Effector CD4-positive, alpha-beta T cell (primary cell): ENCODE measurements around the gene ULK4.
"Not testable (repeated sequence)": the region's sequence is repeated elsewhere in the genome, so short reads cannot be mapped to it uniquely, and the experiment has no call there.

ENCODE experiments used
- DNase-seq: peaks from one replicate; pipeline ENCODE4 v3.0.0-alpha.2; 2020

ULK4 gene

DNA sequence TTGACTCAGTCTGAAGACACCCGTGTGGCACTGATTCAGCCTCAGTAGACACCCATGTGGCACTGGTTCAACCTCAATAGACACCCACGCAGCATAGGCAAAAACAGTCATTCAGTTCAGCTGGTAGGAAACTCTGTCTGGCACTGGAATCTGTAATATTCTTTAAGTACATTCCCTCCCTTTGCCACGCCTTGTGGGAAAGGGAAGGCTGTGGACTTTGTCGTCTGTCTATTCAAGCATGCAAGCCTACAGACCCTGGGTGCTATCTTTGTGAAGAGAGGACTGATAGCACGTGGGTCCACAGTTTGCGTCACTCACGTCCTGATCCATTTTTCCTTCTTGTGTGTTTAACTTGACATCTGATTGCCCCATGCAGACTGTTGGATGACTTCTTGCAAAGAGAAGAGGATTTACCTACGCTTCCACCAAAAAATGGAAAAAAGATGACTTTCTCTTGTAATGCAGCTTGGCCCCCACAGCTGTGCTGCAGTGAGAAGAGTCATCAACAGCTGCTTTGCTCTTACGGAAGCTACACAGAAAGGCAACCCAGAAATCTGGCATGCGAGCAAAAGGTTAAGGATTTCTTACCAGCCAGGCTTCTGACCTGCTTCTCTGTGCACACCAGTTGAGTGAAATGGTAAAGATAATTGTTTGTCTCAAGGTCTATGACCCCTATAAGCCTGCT, 278.1 kb downstream of the ULK4 start:
- DNase-seq = no peak

DNA sequence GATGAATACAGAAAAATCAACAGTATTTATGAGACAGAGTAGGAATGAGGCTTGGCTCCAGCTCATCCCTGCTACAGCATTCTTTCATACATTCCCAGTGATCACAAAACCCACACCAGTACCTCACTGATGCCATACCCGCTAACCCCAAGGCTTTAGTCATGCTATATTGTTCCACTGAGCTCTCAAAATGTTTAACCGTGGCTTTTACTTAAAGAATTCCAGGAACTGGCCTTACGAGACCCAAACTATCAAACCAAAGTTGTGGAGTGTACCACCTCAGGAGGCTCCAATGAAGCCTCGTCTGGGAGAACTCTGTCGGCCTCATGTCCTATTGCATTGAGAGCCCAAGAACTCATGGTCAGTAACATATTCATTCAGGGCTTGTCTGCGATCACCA, 278.9 kb downstream of the ULK4 start:
- DNase-seq = no peak

DNA sequence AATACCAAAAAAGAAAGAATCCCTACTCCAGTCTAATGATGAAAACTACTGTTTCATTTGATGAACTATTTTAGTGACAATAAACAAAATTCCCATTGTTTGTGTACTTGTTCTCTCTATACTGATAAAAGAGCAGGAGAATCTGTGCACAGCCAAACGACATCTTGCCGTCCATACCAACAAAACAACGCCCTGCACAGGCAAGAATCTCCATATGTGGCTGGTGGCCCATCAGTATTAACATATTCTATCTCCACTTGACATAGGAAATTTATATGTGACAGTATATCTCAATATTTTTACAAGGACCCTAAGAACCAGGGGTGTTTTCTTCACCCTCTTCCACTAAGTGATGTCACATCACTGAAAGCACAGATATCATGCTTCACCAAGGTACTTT, 279.5 kb downstream of the ULK4 start:
- DNase-seq = no peak

DNA sequence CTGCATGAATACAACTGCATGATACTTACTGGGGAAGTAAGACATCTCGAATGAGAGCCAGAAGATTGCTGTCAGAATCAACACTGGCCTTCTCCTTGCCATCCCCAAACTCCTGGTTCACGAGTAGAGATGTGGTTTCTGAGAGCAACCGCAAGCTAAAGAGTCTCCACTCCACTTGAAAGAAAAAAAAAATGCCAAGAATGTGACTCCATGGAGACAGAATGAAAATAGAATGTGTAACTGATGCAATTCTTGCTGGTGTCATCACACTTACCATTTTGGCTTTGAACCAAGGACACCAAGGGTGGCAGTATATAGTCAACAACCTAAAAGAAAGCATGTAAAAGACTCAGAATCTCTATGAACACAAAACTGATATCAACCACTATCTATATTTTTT, 280.4 kb downstream of the ULK4 start:
- no peak for DNase-seq

DNA sequence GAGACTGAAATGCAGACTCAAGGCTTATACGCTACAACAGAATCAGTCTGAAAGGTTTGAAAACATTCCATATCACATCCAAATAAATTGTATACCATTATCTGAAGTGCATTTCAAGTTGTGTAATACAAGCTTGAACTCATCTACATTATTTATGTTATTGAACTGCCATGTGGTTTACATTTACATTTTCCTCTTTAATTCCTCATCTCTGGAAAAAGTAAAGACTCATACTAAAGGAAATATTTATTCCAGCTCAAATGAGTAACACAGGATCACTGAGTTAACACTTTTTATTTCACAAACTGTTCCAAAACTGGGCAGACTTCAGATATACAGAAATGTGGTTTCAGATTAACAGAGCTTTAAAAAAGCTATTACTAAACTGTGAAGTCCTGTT, 282.5 kb downstream of the ULK4 start:
- DNase-seq = no peak

DNA sequence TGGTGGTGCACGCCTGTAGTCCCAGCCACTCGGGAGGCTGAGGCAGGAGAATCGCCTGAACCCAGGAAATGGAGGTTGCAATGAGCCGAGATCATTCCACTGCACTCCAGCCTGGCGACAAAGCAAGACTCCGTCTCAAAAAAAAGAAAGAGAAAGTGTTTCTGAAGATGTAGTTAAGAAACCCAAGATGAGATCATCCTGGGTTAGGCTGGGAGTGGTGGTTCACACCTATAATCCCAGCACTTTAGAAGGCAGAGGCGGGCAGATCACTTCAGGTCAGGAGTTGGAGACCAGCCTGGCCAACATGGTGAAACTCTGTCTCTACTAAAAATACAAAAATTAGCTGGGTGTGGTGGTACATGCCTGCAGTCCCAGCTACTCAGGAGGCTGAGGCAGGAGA, 286.8 kb downstream of the ULK4 start:
- not testable (repeated sequence) for DNase-seq

DNA sequence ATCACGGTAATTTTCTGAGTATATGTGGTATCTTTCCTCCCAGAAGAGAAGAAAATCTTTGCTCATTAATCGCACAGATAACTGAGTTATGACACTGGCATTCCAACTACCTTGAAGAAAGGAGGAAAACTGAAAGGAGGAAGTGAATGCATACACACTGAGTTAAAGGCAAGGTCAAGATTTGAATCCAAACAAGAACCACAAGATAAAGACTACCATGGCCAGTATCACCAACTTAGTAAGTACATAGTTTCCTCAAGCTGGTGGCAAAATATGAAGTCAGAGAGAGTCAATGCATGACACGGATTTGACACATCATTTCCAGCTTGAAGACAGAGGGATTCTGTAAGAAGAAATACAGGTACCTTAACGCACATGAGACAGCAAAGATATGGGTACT, 287.5 kb downstream of the ULK4 start:
- DNase-seq = no peak

DNA sequence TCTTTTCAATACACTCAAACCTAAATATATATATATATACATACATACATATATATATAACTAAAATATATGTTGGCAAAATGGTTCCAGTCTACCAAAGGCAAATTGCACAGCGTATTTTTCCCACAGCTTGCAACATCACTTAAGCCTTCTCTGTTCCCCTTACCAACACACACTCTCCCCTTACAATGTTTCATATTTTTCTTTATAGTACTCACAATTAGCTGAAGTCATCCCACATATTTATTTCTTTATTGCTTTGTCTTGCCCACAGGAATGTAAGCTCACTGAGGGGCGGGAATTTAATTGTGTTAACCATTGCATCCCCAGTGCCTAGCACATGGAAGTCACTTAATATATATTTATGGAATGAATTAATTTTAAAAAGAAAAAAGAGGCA, 288.3 kb downstream of the ULK4 start:
- DNase-seq = no peak

DNA sequence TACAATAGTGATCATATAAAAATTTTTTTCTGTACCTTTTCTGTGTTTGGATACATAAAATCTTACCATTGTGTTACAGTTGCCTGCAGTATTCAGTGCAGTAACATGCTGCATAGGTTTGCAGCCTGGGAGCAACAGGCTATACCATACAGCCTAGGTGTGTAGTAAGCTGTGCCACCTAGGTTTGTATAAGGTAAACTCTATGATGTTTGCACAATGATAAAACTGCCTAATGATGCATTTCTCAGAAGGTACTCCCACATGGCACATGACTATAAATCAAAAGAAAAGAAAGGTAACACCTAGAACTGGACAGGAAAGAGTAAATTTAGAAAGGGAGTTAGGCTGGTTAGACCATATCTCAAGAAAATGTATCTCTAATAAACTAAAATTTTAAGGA, 293.5 kb downstream of the ULK4 start:
- DNase-seq = no peak

DNA sequence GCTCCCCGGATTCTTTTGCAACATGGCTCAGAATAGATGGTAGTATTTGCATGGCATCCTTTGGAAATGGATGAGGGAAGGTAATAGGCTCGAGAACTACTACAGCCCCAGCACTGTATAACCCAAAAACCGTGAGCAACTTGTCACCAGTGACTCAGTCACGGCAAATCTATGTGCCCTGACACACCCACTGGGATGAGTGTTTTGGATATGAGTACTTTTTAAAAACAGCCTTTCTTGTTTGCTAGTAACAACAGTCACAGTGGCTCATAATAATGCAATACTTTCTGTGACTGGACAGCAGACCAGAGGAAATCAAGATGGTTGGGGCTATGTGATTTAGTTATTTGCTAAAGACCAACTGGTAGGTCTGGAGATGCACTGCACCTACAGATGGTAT, 299.6 kb downstream of the ULK4 start:
- no peak for DNase-seq

DNA sequence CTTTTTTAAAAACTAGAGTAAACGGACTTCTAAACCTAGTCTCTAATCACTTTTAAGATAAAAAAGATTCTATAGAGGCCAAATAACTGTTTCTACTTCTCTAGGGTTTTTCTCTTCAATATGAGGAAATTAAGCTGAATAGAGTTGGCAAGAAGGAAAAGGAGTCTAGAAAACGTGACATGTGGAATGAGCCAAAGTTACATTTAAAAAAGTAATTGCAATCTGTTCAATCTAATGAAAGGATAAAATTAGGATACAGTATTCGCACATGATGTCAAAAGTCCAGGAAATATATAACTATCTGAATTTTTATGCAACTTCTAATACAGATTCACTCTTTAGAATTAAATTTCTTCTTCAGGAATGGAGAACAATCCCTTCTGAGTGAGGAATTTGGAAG, 300.1 kb downstream of the ULK4 start:
- DNase-seq = no peak

DNA sequence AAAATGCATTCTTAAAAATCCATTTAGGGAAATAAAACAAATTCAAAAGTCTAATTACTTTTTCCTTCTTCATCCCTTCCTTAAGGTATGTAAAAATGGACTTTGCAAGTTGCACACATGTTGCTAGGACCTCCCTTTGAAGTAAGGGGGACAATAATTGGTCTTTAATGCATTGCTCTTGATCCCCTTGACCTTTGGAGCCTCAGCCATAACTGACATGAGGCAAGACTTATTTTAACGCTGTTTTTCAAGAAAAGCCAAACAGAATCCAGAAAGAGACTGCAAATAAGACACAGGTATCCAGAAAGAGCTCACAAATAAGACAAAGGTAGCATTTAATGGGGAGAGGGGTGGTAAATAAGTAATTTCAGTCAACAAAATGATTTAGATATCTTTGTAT, 301.4 kb downstream of the ULK4 start:
- no peak for DNase-seq

DNA sequence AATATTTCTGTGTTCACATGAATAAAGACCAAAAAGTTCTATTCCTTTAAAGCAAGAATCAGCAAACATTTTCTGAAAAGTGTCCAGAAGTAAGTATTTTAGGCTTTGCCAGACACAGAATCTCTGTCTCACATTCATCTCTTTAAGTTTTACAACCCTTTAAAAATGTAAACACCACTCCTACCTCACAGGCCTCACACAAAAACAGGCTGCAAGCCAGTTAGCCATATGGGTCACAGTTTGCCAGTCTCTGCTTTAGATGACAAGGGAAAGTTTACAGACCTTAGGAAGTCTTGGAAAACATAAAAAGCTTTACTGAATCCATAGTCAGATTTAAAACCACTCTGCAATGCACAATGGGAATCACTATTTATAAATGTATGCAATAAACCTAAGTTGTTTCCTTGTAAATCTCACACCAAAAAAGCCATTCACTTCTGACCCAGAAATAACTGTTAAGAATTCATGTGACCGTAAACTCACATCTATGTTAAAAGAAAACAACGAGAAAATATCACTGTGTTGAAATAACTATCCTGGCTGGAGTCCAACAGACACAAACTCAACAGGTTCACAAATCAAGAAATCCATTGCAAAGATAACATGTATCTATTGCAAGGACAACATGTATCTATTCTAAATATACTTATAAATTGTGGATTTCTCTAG, 308.2 kb downstream of the ULK4 start:
- no peak for DNase-seq

DNA sequence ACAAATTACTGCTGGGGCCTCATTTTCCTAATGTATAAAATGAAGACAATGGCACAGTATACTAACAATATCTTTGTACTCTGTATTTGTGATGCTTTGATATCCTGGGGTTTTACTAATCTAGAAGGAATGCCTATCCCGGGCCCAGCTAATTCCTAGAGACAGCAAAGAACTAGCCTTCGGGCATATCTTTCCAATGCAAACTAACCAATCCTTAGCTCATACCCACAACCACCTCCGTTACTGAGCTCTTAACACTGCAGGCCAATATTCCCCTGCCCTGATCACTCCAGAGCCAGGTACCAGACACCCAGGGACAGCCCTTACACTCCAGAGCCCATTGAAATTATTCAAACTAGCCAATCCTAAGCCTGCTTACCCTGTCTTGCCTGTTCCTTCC, 309.0 kb downstream of the ULK4 start:
- no peak for DNase-seq

DNA sequence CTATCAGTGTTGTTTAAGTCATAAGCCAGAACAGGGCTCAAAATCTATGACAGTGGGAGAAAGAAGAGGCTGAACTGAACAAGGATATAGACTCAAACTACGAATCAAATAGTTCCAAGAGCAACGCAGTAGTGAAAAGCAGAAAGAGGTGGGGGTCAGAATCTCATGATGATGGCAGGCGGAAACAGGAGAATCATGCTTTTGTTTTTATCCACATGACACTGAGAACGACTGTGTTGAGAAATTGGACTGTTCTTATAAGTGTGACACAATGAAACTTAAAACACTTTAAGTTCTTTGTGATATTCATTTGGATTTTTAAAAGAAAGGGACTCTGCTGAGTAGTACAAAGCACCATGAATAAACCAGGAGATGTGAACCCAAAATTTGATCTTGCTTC, 309.4 kb downstream of the ULK4 start:
- no peak for DNase-seq

DNA sequence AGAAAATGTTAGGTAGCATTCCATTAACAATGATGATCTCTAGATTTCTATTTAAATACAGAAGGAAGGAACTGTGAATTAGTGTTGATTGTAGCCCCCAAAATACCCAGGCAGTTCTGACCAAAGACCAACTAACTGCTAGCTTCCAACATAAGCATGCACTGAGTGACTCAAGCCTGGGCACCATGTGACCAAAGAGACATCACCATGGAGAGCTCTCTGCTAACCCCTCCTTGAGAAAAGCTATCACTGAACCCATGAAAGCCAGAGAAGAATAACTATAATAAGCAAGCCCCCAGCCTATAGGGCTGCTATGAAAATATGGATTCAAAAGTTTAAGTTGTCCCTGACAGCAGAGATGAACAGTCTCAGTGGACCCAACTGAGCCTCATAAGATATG, 310.2 kb downstream of the ULK4 start:
- no peak for DNase-seq

DNA sequence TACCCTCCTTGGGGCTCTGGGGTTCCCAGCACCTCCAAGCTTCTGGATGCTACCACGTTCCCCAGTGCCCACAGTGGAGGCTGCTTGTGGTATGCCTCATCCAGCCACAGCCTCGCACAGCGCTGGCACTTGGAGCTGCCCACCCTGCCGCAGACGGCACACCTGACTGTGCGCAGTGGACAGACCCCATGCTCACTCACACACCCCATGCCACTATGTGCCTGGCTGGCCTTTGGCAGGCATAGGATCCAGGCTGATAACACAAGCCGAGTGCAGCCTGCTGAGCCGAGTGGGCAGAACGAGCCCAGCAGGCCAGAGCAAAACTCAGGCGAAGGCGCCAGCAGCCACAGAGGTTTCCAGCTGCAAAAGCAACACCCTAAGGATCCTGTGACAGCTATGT, 311.5 kb downstream of the ULK4 start:
- DNase-seq = no peak

DNA sequence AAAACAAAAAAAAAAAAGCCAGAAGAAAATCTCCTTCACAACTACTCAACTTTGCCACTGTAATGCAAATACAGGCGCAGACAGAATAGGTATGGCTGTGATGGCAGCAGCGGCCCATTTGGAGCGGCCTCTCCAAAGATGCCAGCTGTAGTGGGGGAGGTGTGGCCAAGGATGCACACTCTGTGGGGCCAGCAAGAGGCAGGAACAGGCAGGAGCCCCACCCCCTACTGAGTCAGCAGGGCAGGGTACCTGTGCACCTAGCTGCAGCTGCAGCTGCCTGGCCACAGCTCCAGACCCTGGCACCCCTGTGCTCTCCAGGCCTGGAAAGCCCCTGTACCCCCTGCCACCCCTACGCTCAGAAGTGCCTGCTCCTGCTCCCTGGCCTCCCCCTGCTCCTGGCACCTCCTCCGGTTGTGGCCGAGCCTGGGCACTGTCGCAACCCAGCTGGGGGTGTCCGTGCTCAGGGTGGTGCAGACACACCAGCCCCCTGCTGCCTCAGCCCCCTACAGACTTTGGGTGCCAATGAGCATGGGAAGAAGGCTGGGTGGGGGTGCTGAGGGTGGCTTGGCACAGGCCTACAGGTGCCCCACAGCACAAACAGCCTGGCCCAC, 312.7 kb downstream of the ULK4 start:
- no peak for DNase-seq

DNA sequence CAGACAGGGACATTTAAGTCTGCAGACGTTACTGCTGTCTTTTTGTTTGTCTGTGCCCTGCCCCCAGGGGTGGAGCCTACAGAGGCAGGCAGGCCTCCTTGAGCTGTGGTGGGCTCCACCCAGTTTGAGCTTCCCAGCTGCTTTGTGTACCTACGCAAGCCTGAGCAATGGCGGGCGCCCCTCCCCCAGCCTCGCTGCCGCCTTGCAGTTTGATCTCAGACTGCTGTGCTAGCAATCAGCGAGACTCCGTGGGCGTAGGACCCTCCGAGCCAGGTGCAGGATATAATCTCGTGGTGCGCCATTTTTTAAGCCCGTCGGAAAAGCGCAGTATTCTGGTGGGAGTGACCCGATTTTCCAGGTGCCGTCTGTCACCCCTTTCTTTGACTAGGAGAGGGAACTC, 314.2 kb downstream of the ULK4 start:
- DNase-seq = not testable (repeated sequence)

DNA sequence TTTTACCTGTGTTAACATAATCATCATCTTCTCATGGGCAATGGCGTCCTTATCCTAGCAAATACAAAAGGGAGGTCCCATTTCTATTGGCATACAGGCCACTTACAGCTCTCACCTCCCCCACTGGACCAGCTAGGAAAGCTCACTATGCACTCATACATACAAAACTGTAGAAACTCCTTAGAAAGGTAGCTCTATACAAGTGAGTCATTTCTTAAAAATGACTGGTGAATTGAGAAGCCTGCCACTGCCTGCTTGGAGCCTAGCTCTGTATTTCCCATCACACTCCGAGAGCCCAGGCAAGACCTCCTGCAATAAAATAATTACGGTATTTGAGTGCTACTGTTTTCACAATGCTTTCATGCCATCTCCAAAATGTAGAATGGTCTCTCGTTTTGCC, 321.8 kb downstream of the ULK4 start:
- no peak for DNase-seq

DNA sequence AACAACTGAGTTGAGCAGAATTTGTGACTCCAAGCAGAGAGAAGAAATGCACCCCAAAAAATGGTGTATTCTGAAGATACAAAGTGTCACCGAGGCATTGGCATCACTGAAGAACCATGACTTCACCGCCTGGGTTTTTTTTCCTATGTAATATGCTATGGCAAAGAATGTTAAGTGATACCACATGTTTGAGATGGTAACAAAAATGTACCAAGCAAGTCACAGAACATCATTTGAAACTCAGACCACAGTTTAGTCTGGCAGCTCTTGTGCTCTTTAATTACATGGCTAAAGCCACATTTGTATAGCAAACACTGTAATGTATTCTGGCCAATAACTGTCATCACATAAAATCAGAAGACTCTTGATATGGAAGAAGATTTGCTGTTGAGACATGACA, 323.5 kb downstream of the ULK4 start:
- DNase-seq = no peak

DNA sequence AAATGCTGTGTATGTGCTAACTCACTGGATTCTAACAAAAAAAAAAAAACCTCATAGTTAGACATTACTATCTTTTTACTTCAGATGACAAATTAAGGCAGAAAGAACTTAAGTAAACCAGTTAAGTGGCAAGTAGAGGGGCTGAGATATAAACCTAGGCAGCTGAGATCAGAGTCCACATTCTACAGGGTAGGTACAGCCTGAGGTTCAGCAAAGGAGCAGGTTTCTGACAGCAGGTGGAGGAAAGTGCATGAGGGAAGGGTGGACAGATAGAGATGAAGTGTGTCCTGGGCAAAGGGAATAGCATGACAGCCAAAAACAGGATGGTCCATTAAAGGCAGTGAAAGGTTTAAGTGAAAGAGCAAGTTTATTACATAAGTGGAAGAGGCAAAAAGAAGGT, 329.2 kb downstream of the ULK4 start:
- no peak for DNase-seq

DNA sequence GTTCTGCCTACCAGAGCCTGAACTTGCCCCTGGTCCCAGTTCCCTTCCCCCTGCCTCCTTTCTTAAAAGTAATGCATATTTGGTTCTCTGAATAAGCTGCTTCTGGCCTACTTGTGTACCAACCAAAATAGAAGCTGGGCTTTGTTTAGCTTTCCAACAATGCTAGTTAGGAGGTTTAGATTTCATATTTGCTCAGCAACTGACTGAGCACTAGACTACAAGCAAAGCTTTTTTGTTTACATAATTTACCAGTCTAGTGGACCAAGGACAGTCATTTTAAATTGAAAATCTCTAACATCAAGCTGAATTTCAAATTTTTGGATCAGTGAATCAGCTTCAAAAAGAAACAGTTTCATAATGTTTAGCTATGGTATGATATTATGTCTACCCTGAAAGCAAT, 331.2 kb downstream of the ULK4 start:
- no peak for DNase-seq

DNA sequence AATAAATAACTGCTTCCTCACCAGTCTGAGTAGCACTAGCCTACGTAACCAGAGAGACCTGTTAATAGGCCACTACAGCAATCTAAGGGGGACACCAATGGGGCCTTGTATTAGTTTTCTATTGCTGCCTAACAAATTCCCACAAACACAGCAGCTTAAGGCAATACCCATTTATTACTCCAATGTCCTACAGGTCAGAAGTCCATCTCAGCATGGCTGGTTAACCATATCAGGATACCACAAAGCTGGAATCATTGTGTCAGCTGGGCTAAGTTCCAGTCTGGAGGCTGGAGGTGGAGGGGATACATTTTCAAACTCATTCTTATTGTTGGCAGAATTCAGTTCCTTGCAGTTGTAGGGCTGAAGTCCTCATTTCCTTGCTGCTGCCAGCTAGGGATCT, 331.9 kb downstream of the ULK4 start:
- DNase-seq = no peak

DNA sequence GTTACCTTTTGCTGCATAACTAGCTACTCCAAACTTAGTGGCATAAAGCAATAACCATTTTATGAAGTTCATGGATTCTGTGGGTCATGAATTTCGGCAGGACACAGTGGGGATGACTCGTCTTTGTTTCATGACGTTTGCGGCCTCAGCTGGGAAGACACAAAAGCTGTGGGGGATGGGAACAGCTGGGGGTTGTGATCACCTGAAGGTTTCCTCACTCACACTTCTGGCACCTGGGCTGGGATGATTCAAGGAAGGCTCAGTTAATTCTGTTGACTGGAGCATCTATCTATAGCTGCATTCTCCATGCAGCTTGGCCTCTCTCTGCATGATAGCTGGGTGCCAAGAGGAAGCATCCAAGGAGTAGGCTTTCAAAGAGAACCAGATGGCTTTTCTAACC, 332.8 kb downstream of the ULK4 start:
- no peak for DNase-seq
